ENCODE data around the gene MED20.

- no peak for TF ChIP-seq POLR2A (IDR thresholded peaks at IDR 0.05)
- no peak for TF ChIP-seq POLR2AphosphoS5 (IDR thresholded peaks at IDR 0.05)
These were observed 44.7 kb upstream of the MED20 start for GRCh38 chr6:41965429-41966213.

All from gastroesophageal sphincter (tissue), 2 donors.